Activated CD4-positive, alpha-beta T cell treated with anti-CD3 and anti-CD28 coated beads for 36 hours (primary cell): Measurements from ENCODE around the gene THRB. TPM values are rescaled to one million over a fixed set of nuclear protein-coding genes. Genes with fewer than 3 reads are reported as not detected.

Experiments used
- ATAC-seq: fragments of 200-7000 bp; cut with Tn5 transposase; one replicate; pipeline ENCODE4 v1.10.0; 2021; ENCODE audit warnings: mild to moderate bottlenecking, moderate library complexity
- CTCF ChIA-PET: fragments of 350-600 bp; sonication (Branson Sonifier 250); formaldehyde crosslinking; loops from one replicate; lab custom pipeline; 2021; ENCODE audit warnings: antibody characterized with exemption; lab: Charles Lee
- POLR2A ChIA-PET: fragments of 350-600 bp; sonication (Branson Sonifier 250); formaldehyde crosslinking; loops from one replicate; lab custom pipeline; 2021; ENCODE audit warnings: antibody characterized with exemption, inconsistent platforms; lab: Charles Lee
- DNase-seq: peaks from one replicate; pipeline ENCODE4 v3.0.0-alpha.2; 2020
- H3K27ac Mint-ChIP-seq: one replicate; pipeline ENCODE4 v1.8.0; 2021; ENCODE audit warnings: mixed read lengths
- H3K27me3 Mint-ChIP-seq: one replicate; pipeline ENCODE4 v1.8.0; 2021; ENCODE audit warnings: mixed read lengths
- H3K36me3 Mint-ChIP-seq: one replicate; pipeline ENCODE4 v1.8.0; 2021; ENCODE audit warnings: low read depth, mixed read lengths
- H3K4me1 Mint-ChIP-seq: one replicate; pipeline ENCODE4 v1.8.0; 2021; ENCODE audit warnings: mixed read lengths
- H3K4me3 Mint-ChIP-seq: one replicate; pipeline ENCODE4 v1.8.0; 2021; ENCODE audit warnings: mild to moderate bottlenecking, moderate library complexity, mixed read lengths
- H3K9me3 Mint-ChIP-seq: one replicate; pipeline ENCODE4 v1.8.0; 2021; ENCODE audit warnings: low read depth, mixed read lengths
- intact Hi-C, 2 experiments: fragments of 100-400 bp; cut with DNase I in 1 of 2; cut with micrococcal nuclease in 1 of 2; formaldehyde crosslinking; loops; one replicate each; pipeline versions ENCODE4 v1.14.2 to v1.15.1; 2022 to 2024; cut with DNase I, micrococcal nuclease
- total RNA-seq, 2 experiments: library from RNA; stranded (reverse); gene quantifications; one replicate each; pipeline ENCODE4 v1.2.3, GENCODE V29; 2021

The THRB gene
- total RNA-seq, 2 experiments from 2014 or later, result not detected

DNA sequence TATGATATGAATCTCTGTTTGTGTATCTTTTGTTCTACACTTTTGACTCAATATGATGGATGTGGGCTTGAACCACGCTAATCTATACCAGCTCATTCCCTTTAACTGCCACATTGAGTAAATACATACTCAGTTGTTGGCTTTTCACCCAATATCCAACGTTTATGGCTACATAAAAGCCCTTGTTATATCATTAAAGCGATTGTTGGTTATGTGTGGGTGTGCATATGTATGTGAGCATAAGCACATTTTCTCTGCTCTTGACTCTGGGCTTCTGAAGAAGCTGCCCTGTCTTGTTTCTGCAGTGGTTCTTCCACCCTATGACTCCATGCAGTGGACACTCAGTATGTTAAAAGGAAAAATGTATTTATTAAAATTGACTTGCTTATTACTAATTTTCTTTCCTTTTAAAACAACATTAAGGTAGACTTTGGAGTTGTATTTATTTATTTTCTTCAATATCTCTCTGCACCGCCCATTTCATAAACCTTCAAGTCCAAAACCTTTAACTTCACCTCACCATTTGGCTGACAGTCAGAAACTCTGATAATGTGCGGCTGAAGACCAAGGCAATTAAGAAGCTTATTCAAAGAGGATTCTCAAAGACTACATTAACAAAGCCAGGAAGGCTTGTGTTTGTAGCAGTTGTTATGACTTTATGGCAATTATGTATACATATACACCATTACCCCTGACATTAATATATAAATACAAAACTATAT, 156.1 kb downstream of the THRB start:
- ChIA-PET CTCF (no interaction called here), POLR2A (no interaction called here)
- no peak for ATAC-seq
- Mint-ChIP-seq H3K4me1 (no peaks in the 10 kb centered on the region), H3K27ac (no peak overlapping the region), H3K4me3 (no peak overlapping the region), H3K36me3 (no peaks in the 10 kb centered on the region), H3K27me3 (peaks cover 3% of the 10 kb centered on the region), H3K9me3 (no peaks in the 10 kb centered on the region)
- no peak for DNase-seq
- intact Hi-C loops, result no loop called here

DNA sequence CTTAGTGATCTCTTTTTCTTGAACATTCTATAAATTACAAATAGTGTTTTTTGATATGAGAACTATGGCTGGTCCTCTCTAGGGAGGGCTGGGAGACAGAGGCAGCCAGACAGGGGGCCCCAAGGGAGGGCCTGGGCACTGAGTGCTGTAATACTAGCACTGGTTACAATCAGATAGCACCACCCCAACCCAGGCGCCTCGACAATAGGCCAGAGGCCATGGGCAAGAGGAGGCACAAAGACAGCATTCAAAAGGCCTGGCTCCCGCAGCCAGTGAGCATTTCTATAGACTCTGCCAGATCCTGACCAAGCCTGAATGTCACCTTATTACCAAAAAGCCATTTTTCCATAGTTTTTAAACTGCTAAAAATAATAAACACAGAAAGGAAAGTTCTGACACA, 158.5 kb downstream of the THRB start:
- no peaks in the 10 kb centered on the region for H3K36me3 Mint-ChIP-seq
- intact Hi-C loops, result no loop called here
- H3K27me3 Mint-ChIP-seq, result peaks cover 3% of the 10 kb centered on the region
- ChIA-PET POLR2A (no interaction called here), CTCF (no interaction called here)
- no peak for ATAC-seq
- no peaks in the 10 kb centered on the region for H3K4me1 Mint-ChIP-seq
- no peak overlapping the region for H3K27ac Mint-ChIP-seq
- H3K9me3 Mint-ChIP-seq, result no peaks in the 10 kb centered on the region
- no peak for DNase-seq
- no peak overlapping the region for H3K4me3 Mint-ChIP-seq

DNA sequence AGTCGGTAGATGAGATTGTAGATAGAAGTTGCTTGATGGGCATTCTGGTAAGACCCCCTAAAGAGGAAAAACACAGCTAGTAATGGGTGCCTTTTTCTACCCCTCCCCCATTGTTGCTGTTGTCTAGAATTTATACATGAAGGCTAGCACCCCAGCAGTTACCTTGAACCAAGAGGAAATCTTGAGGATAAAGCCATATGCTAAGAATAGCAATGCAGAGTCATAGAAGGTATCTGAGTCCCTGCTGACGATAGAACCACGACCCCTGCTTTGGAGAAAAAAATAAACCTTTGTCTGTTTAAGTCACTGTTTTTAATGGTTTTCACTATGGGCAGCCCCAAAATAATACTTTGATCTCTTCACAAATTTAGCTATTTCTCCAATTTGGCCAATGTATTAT, 162.6 kb downstream of the THRB start:
- intact Hi-C loops, result no loop called here
- H3K36me3 Mint-ChIP-seq, result no peaks in the 10 kb centered on the region

DNA sequence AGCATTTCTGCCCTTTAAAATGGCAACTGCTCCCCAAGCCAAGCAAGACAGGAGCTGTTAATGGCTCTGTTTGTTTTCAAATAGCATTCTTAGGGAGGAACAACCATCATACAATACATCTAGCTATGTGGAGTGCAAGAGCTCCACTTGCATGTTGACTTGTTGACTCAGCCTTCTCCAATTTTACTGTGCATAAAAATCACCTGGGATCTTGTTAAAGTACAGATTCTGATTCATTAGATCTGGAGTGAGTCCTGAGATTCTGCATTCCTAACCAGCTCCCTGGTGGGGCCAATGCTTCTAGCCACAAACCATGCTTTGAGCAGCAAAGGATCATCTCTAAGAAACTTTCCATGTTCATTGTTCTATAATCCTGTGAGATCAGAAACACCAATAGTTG, 171.4 kb downstream of the THRB start:
- intact Hi-C loops, result no loop called here
- DNase-seq (no peak), ATAC-seq (no peak)
- Mint-ChIP-seq H3K36me3 (no peaks in the 10 kb centered on the region), H3K27me3 (peaks cover under 1% of the 10 kb centered on the region), H3K4me3 (no peak overlapping the region), H3K9me3 (no peaks in the 10 kb centered on the region), H3K27ac (no peak overlapping the region), H3K4me1 (no peaks in the 10 kb centered on the region)
- ChIA-PET POLR2A (no interaction called here), CTCF (no interaction called here)

More for the DNA sequence above, 162.6 kb downstream of the THRB start:
- POLR2A ChIA-PET, result no interaction called here
- CTCF ChIA-PET, result no interaction called here
- DNase-seq (no peak), ATAC-seq (no peak)
- Mint-ChIP-seq H3K27ac (no peak overlapping the region), H3K27me3 (peaks cover 5% of the 10 kb centered on the region), H3K4me1 (no peaks in the 10 kb centered on the region), H3K9me3 (no peaks in the 10 kb centered on the region), H3K4me3 (no peak overlapping the region)

DNA sequence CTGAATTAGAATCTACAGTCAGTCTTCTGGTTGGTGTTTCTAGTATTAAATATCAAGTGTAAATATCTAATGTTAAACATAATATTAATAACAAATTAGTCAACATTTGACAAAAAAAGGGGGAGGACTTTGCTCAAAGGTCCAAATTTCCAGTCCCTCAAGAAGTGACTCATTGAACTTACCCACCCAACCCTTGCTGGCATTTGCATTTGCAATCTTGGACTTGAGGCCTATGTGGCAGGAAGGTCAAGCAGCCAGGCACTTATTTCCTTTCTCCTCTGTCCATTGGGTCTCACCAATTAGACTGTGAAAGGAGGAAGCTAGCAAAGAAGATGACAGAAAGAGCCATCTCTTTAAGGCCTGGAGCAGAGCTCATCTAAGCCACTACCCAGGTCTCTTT, 174.0 kb downstream of the THRB start:
- H3K36me3 Mint-ChIP-seq, result no peaks in the 10 kb centered on the region
- no peak overlapping the region for H3K4me3 Mint-ChIP-seq
- intact Hi-C loops, result no loop called here
- H3K27me3 Mint-ChIP-seq, result peaks cover 5% of the 10 kb centered on the region
- ChIA-PET POLR2A (no interaction called here), CTCF (interaction anchor here (0.7 to 1.1 kb wide), 2 partner anchors 10 to 332 kb away, joined by 3 read pairs; no protein-coding TSS in a partner anchor)
- ATAC-seq (no peak), DNase-seq (no peak)
- H3K4me1 Mint-ChIP-seq, result no peaks in the 10 kb centered on the region
- no peaks in the 10 kb centered on the region for H3K9me3 Mint-ChIP-seq
- H3K27ac Mint-ChIP-seq, result no peak overlapping the region

DNA sequence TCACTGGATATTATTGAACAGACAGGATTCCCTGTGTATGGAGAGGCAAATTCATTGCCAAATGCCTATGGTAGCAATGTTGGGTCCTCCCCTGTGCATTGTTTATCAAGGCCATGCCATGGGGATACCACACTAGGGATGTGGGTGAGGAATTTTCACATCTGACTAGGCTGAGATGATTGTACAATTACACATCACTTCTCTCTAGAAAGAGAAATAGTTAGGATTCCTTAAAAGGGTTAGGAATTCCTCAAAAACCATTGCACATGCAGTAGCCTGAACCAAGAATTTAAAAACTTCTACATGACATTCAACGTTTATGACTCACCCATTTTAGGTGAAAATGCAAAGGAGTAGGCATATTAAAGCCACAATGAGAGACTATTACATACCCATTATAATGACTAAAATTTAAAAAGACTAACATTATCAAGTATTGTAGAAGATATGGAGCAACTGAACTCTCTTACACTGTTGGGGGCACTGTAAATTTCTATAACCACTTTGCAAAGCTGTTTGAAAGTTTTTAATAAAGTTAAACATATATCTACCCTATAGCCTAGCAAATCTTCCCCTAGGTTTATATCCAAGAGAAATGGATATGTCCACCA, 175.9 kb downstream of the THRB start:
- no peak overlapping the region for H3K4me3 Mint-ChIP-seq
- H3K4me1 Mint-ChIP-seq, result no peaks in the 10 kb centered on the region
- peaks cover 5% of the 10 kb centered on the region for H3K27me3 Mint-ChIP-seq
- intact Hi-C loops, result no loop called here
- POLR2A ChIA-PET, result no interaction called here
- DNase-seq, result no peak
- no peaks in the 10 kb centered on the region for H3K36me3 Mint-ChIP-seq
- no peak overlapping the region for H3K27ac Mint-ChIP-seq
- no peaks in the 10 kb centered on the region for H3K9me3 Mint-ChIP-seq
- ATAC-seq, result no peak
- CTCF ChIA-PET, result no interaction called here

DNA sequence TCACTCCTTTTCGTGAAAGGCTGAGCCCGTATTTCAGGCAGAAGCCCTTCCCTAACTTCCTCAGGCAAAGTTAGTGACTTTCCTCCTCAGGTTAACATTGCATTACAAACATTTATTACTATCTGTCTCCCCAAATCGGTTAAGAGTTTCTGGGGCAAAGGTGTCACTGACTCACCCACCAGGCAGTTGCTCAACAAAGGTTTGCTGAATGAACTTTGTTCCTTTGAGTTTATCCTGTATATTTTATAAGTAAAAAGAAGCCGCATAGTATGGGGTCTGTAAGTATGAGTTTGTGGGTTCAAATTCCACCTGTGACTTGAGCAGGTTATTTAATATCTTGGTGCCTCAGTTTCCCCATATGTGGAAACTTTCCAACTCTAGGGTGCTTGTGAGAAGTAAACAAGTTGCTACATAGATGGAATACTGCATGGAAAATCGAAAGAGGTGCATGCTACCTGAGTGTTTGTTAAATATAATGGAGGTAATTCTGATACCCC, 177.7 kb downstream of the THRB start:
- Mint-ChIP-seq H3K4me1 (no peaks in the 10 kb centered on the region), H3K4me3 (no peak overlapping the region), H3K9me3 (no peaks in the 10 kb centered on the region), H3K36me3 (no peaks in the 10 kb centered on the region), H3K27me3 (peaks cover 5% of the 10 kb centered on the region), H3K27ac (no peak overlapping the region)
- intact Hi-C loops, result no loop called here
- ATAC-seq, result no peak
- CTCF ChIA-PET, result no interaction called here
- no peak for DNase-seq
- POLR2A ChIA-PET, result no interaction called here

DNA sequence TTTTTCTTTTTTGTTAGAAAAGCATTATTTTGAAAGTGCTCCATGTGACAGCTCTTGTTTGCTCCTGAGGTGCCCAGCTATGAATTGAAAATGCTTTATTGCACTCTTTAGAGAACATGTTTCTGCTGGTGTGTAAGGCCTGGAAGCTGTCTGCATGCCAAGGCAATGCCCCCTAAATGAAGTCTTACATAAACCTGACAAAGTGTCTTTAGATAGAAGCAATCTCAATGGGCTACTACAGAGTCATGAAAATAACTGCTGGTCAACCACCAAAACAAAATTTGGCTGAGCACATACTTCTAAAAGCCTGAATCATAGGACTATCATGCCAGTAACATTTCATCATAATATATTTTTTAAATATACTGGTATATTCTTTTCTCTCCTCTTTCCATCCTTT, 178.7 kb downstream of the THRB start:
- DNase-seq, result no peak
- intact Hi-C loops, result no loop called here
- no peak overlapping the region for H3K4me3 Mint-ChIP-seq
- H3K27me3 Mint-ChIP-seq, result peaks cover 5% of the 10 kb centered on the region
- ChIA-PET CTCF (interaction anchor here (1.2 kb wide), 1 partner anchor 49 kb away, joined by 3 read pairs; no protein-coding TSS in a partner anchor), POLR2A (no interaction called here)
- no peak overlapping the region for H3K27ac Mint-ChIP-seq
- no peak for ATAC-seq
- H3K9me3 Mint-ChIP-seq, result no peaks in the 10 kb centered on the region
- no peaks in the 10 kb centered on the region for H3K36me3 Mint-ChIP-seq
- no peaks in the 10 kb centered on the region for H3K4me1 Mint-ChIP-seq

DNA sequence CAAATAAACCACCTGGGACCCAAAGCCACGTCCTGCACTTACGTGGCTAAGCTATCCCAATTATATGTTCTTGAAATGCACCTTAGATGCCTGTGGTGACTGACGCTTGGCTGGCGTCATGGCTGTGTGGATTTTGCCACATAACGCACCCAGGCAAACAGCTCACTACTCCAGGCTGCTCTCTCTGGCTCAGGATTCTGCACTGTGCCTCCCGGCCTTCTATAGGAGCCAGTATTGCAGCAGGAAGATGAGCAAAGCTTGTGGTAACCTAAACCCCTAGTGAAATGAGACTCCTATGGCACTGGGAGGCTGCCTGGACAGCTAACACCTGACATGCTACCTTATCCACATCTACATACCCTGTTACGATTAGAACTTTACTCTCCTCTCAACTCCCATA, 179.3 kb downstream of the THRB start:
- no peak for ATAC-seq
- peaks cover 5% of the 10 kb centered on the region for H3K27me3 Mint-ChIP-seq
- DNase-seq, result no peak
- no peak overlapping the region for H3K27ac Mint-ChIP-seq
- intact Hi-C loops, result no loop called here
- CTCF ChIA-PET, result interaction anchor here (1.2 kb wide), 1 partner anchor 49 kb away, joined by 3 read pairs; no protein-coding TSS in a partner anchor
- H3K4me1 Mint-ChIP-seq, result no peaks in the 10 kb centered on the region
- H3K9me3 Mint-ChIP-seq, result no peaks in the 10 kb centered on the region
- no peak overlapping the region for H3K4me3 Mint-ChIP-seq
- POLR2A ChIA-PET, result no interaction called here
- no peaks in the 10 kb centered on the region for H3K36me3 Mint-ChIP-seq

DNA sequence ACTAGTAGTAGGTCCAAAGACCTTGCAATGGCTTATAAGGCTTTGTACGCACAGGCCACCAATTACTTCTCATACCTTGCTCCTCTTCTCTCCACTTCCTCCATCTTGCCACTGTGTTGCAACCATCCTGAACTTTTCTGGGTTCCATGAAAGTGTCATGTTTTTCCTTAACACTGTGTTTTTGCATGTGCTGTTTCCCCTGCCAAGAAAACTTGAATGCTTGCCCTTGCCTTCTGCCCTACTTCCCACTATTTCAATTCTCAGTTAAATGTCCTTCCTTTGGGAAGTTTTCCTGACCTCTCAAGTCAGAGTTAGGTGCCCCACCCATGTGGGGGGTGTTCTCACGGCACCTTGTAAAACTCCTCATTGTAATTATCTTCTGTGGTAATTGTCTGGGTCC, 182.8 kb downstream of the THRB start:
- Mint-ChIP-seq H3K9me3 (no peaks in the 10 kb centered on the region), H3K36me3 (no peaks in the 10 kb centered on the region), H3K4me1 (no peaks in the 10 kb centered on the region), H3K27me3 (peaks cover 5% of the 10 kb centered on the region), H3K4me3 (no peak overlapping the region), H3K27ac (no peak overlapping the region)
- ChIA-PET POLR2A (no interaction called here), CTCF (no interaction called here)
- no peak for ATAC-seq
- intact Hi-C loops, result no loop called here
- DNase-seq, result no peak

DNA sequence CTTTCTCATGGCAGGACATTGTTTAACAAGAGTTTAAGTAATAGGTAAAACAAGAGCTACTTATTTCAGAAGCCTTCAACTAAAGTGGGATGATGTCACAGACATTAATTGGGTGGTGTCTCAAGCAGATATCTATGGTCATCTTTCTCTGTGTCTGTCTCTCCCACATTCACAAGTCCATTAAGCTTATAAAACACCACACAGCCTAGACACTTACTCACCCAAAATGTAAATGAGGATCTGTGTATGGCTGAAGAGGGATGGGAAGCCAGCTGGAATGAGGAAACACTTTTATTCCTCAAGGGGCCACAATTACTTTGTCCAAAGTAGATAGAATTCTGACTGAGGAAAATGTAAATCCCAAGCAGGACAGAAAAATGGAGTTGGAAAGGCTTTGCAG, 183.8 kb downstream of the THRB start:
- ATAC-seq (no peak), DNase-seq (no peak)
- Mint-ChIP-seq H3K4me1 (no peaks in the 10 kb centered on the region), H3K27me3 (no peaks in the 10 kb centered on the region), H3K27ac (no peak overlapping the region), H3K4me3 (no peak overlapping the region), H3K9me3 (no peaks in the 10 kb centered on the region), H3K36me3 (no peaks in the 10 kb centered on the region)
- ChIA-PET CTCF (no interaction called here), POLR2A (no interaction called here)
- intact Hi-C loops, result no loop called here

DNA sequence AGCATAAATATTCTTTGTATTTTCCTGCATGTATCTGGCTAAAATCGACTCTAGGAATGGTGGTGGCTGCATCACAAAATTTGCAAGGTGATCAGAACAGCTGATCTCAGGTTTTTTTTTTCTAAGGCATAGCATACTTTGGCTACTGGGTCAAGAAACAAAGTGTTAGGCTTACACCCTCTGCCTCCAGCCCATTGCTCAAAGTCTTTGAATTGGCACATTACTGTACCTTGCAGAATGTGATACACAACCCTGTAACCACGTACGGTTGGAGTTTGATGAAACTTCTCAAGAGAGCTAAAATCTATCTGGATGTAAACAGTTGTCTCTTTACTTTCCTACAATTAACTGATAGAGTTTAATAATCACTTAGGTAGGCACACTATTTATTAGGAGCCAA, 188.1 kb downstream of the THRB start:
- Mint-ChIP-seq H3K27me3 (peaks cover 3% of the 10 kb centered on the region), H3K4me1 (no peaks in the 10 kb centered on the region), H3K9me3 (no peaks in the 10 kb centered on the region), H3K4me3 (no peak overlapping the region), H3K36me3 (no peaks in the 10 kb centered on the region), H3K27ac (no peak overlapping the region)
- ATAC-seq, result no peak
- ChIA-PET CTCF (no interaction called here), POLR2A (no interaction called here)
- intact Hi-C loops, result no loop called here
- no peak for DNase-seq
